Upper lobe of left lung (tissue), 6 donors: ENCODE results near the gene ELAVL1. TPM values are rescaled to one million over a fixed set of nuclear protein-coding genes. Genes with fewer than 3 reads are reported as not detected.

Experiments
- ATAC-seq, 2 donors: fragments of 200-7000 bp; cut with Tn5 transposase; one replicate each; pipeline ENCODE4 v1.9.1; 2022; ENCODE audit warnings: mild to moderate bottlenecking in 2 of 2, moderate library complexity in 2 of 2; ENCODE audit not compliant: low FRiP score in 2 of 2
- DNase-seq, 2 donors: peaks; one replicate each; pipeline ENCODE4 v3.0.0-alpha.2; 2019 to 2020
- H3K27ac ChIP-seq, 4 donors: fragments of 200-600 bp; sonication (generic); one replicate each; pipeline ENCODE4 v1.5.1; 2016 to 2019
- H3K27me3 ChIP-seq, 4 donors: fragments of 200-600 bp; sonication (generic); one replicate each; pipeline ENCODE4 v1.5.1; 2017 to 2019
- H3K36me3 ChIP-seq, 4 donors: fragments of 200-600 bp; sonication (generic); one replicate each; pipeline ENCODE4 v1.5.1; 2016 to 2019
- H3K4me1 ChIP-seq, 4 donors: fragments of 200-600 bp; sonication (generic); one replicate each; pipeline ENCODE4 v1.5.1; 2018 to 2019
- H3K4me3 ChIP-seq, 4 donors: fragments of 200-600 bp; sonication (generic); one replicate each; pipeline ENCODE4 v1.5.1; 2017 to 2019; ENCODE audit warnings: mild to moderate bottlenecking in 2 of 4, moderate library complexity in 1 of 4
- H3K9me3 ChIP-seq, 4 donors: fragments of 200-600 bp; sonication (generic); one replicate each; pipeline ENCODE4 v1.5.1; 2018 to 2019
- CTCF ChIP-seq, 6 experiments: fragments of 450-650 bp in 4 of 6; fragments of 200-600 bp in 2 of 6; sonication (generic) in 2 of 6; IDR thresholded peaks; one replicate each; pipeline ENCODE4 v1.5.1; 2016 to 2019; ENCODE audit warnings: antibody characterized with exemption in 6 of 6
- EP300 ChIP-seq, 4 donors: sonication (generic); formaldehyde crosslinking; IDR thresholded peaks; one replicate each; pipeline ENCODE4 v1.5.1; 2017; ENCODE audit warnings: antibody characterized with exemption in 4 of 4, control low read depth in 2 of 4
- POLR2A ChIP-seq, 4 donors: fragments of 450-650 bp; IDR thresholded peaks; one replicate each; pipeline ENCODE4 v1.5.1; 2016 to 2017; ENCODE audit warnings: antibody characterized with exemption in 4 of 4, mild to moderate bottlenecking in 2 of 4
- POLR2AphosphoS5 ChIP-seq, 2 donors: sonication (generic); formaldehyde crosslinking; IDR thresholded peaks; one replicate each; pipeline ENCODE4 v1.5.1; 2017; ENCODE audit warnings: antibody characterized with exemption in 2 of 2
- WGBS, 2 donors: methylation state at CpG; one replicate each; pipeline ENCODE4 v1.1.5; 2017 to 2018; 5-methylcytosine and 5-hydroxymethylcytosine counted together
- total RNA-seq, 6 donors: library from RNA; depleted of rRNA in 4 of 6; stranded (reverse); fragments of >200 nt in 4 of 6; gene quantifications; one replicate each; pipeline versions ENCODE4 v1.1.0 to v1.2.1, GENCODE V29; 2016 to 2021
- donor health status: DM: no; HTN: no; CAD: no; lungs with moderate emphysema.
- donor health status: DM: no; HTN: yes; CAD: no; lungs with severe emphysema.

ELAVL1 gene
- total RNA-seq, 6 donors from 2014 or later, result 21.0 to 71.1 (median 36.1) TPM

GRCh38 chr19:7959211-7959610, 46.2 kb downstream of the ELAVL1 start:
- 56 to 61% methylated on average over 6 of the region's 6 CpGs for WGBS, 2 donors
- ATAC-seq, result no peak
- Histone ChIP-seq H3K9me3 (no peaks in the 10 kb centered on the region), H3K27ac (no peak overlapping the region), H3K27me3 (no peaks in the 10 kb centered on the region), H3K4me1 (no peaks in the 10 kb centered on the region), H3K36me3 (peaks cover 0 to 50% (median 33%) of the 10 kb centered on the region in 4 donors), H3K4me3 (no peak overlapping the region)
- TF ChIP-seq EP300 (IDR thresholded peaks at IDR 0.05) (no peak), CTCF (IDR thresholded peaks at IDR 0.05) (no peak), POLR2AphosphoS5 (IDR thresholded peaks at IDR 0.05) (no peak), POLR2A (IDR thresholded peaks at IDR 0.05) (no peak)
- DNase-seq, result no peak

- Histone ChIP-seq H3K27me3 (no peaks in the 10 kb centered on the region), H3K4me3 (no peak overlapping the region), H3K36me3 (peaks cover 0 to 16% (median 4%) of the 10 kb centered on the region in 4 donors), H3K4me1 (peaks cover 0 to 10% (median 1%) of the 10 kb centered on the region in 4 donors), H3K9me3 (no peaks in the 10 kb centered on the region), H3K27ac (no peak overlapping the region)
- DNase-seq, result no peak
- 90 to 91% methylated on average over 11 of the region's 11 CpGs for WGBS, 2 donors
- no peak for TF ChIP-seq CTCF (IDR thresholded peaks at IDR 0.05)
- TF ChIP-seq POLR2A (IDR thresholded peaks at IDR 0.05), result no peak
- TF ChIP-seq POLR2AphosphoS5 (IDR thresholded peaks at IDR 0.05), result no peak
- no peak for TF ChIP-seq EP300 (IDR thresholded peaks at IDR 0.05)
- ATAC-seq, result peak in 1 of 2 donors; percentile 25
Observed at GRCh38 chr19:7955696-7956095, 49.7 kb downstream of the ELAVL1 start.

GRCh38 chr19:7953576-7953975, 51.9 kb downstream of the ELAVL1 start:
- Histone ChIP-seq H3K27ac (no peak overlapping the region), H3K9me3 (no peaks in the 10 kb centered on the region), H3K27me3 (no peaks in the 10 kb centered on the region), H3K4me1 (peaks cover 0 to 10% (median 1%) of the 10 kb centered on the region in 4 donors), H3K36me3 (peaks cover 0 to 5% (median 0%) of the 10 kb centered on the region in 4 donors), H3K4me3 (no peak overlapping the region)
- no peak for ATAC-seq
- no peak for TF ChIP-seq CTCF (IDR thresholded peaks at IDR 0.05)
- TF ChIP-seq EP300 (IDR thresholded peaks at IDR 0.05), result no peak
- TF ChIP-seq POLR2AphosphoS5 (IDR thresholded peaks at IDR 0.05), result no peak
- TF ChIP-seq POLR2A (IDR thresholded peaks at IDR 0.05), result no peak
- DNase-seq, result no peak
- WGBS, 2 donors, result 68 to 73% methylated on average over 7 of the region's 7 CpGs

- Histone ChIP-seq H3K9me3 (no peaks in the 10 kb centered on the region), H3K27me3 (no peaks in the 10 kb centered on the region), H3K4me3 (no peak overlapping the region), H3K27ac (no peak overlapping the region), H3K4me1 (peaks cover 0 to 10% (median 1%) of the 10 kb centered on the region in 4 donors), H3K36me3 (no peaks in the 10 kb centered on the region)
- WGBS, 2 donors, result 4 to 17% methylated on average over 3 of the region's 3 CpGs
- peak in 1 of 2 donors; percentile 23 for ATAC-seq
- TF ChIP-seq CTCF (IDR thresholded peaks at IDR 0.05) (no peak), POLR2A (IDR thresholded peaks at IDR 0.05) (no peak), EP300 (IDR thresholded peaks at IDR 0.05) (no peak), POLR2AphosphoS5 (IDR thresholded peaks at IDR 0.05) (no peak)
- DNase-seq, result no peak
Observed at GRCh38 chr19:7953060-7953459, 52.4 kb downstream of the ELAVL1 start.

GRCh38 chr19:7947939-7948338, 57.5 kb downstream of the ELAVL1 start:
- H3K27ac ChIP-seq, result no peak overlapping the region
- no peak overlapping the region for H3K4me3 ChIP-seq
- no peak for TF ChIP-seq CTCF (IDR thresholded peaks at IDR 0.05)
- TF ChIP-seq EP300 (IDR thresholded peaks at IDR 0.05), result no peak
- no peak for TF ChIP-seq POLR2AphosphoS5 (IDR thresholded peaks at IDR 0.05)
- TF ChIP-seq POLR2A (IDR thresholded peaks at IDR 0.05), result no peak
- DNase-seq (no peak), ATAC-seq (no peak)
- 96 to 97% methylated on average over 3 to 4 of the region's 4 CpGs for WGBS, 2 donors
- no peaks in the 10 kb centered on the region for H3K9me3 ChIP-seq
- no peaks in the 10 kb centered on the region for H3K27me3 ChIP-seq
- no peaks in the 10 kb centered on the region for H3K36me3 ChIP-seq
- H3K4me1 ChIP-seq, result peaks cover 0 to 11% (median under 1%) of the 10 kb centered on the region in 4 donors
